TTC549 (cell line): ENCODE measurements around the gene ALB.

ENCODE experiments used
- FAIRE-seq: peaks from 2 replicates; lab custom pipeline; 2012; peaks lifted over from hg19 to GRCh38; lab: Jason Lieb, UNC

The ALB gene

DNA sequence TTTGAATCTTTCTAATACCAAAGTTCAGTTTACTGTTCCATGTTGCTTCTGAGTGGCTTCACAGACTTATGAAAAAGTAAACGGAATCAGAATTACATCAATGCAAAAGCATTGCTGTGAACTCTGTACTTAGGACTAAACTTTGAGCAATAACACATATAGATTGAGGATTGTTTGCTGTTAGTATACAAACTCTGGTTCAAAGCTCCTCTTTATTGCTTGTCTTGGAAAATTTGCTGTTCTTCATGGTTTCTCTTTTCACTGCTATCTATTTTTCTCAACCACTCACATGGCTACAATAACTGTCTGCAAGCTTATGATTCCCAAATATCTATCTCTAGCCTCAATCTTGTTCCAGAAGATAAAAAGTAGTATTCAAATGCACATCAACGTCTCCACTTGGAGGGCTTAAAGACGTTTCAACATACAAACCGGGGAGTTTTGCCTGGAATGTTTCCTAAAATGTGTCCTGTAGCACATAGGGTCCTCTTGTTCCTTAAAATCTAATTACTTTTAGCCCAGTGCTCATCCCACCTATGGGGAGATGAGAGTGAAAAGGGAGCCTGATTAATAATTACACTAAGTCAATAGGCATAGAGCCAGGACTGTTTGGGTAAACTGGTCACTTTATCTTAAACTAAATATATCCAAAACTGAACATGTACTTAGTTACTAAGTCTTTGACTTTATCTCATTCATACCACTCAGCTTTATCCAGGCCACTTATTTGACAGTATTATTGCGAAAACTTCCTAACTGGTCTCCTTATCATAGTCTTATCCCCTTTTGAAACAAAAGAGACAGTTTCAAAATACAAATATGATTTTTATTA, 28.3 kb downstream of the ALB start:
- no peak for FAIRE-seq

DNA sequence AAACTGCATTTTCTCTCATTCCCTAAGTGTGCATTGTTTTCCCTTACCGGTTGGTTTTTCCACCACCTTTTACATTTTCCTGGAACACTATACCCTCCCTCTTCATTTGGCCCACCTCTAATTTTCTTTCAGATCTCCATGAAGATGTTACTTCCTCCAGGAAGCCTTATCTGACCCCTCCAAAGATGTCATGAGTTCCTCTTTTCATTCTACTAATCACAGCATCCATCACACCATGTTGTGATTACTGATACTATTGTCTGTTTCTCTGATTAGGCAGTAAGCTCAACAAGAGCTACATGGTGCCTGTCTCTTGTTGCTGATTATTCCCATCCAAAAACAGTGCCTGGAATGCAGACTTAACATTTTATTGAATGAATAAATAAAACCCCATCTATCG, 29.1 kb downstream of the ALB start:
- FAIRE-seq: no peak

DNA sequence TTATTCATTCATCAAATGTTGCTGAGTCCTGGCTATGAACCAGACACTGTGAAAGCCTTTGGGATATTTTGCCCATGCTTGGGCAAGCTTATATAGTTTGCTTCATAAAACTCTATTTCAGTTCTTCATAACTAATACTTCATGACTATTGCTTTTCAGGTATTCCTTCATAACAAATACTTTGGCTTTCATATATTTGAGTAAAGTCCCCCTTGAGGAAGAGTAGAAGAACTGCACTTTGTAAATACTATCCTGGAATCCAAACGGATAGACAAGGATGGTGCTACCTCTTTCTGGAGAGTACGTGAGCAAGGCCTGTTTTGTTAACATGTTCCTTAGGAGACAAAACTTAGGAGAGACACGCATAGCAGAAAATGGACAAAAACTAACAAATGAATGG, 30.2 kb downstream of the ALB start:
- FAIRE-seq: peak; percentile 51

DNA sequence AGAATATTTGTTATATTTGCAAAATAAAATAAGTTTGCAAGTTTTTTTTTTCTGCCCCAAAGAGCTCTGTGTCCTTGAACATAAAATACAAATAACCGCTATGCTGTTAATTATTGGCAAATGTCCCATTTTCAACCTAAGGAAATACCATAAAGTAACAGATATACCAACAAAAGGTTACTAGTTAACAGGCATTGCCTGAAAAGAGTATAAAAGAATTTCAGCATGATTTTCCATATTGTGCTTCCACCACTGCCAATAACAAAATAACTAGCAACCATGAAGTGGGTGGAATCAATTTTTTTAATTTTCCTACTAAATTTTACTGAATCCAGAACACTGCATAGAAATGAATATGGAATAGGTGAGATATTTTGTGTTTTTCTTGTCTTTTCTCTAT, 31.9 kb downstream of the ALB start, which contains the start of gene AFP:
Gene AFP, plus strand, starts transcription at position 238 of the 400 bp plus-strand sequence. Its CDS starts 42 bp downstream, at position 280.
- no peak for FAIRE-seq

DNA sequence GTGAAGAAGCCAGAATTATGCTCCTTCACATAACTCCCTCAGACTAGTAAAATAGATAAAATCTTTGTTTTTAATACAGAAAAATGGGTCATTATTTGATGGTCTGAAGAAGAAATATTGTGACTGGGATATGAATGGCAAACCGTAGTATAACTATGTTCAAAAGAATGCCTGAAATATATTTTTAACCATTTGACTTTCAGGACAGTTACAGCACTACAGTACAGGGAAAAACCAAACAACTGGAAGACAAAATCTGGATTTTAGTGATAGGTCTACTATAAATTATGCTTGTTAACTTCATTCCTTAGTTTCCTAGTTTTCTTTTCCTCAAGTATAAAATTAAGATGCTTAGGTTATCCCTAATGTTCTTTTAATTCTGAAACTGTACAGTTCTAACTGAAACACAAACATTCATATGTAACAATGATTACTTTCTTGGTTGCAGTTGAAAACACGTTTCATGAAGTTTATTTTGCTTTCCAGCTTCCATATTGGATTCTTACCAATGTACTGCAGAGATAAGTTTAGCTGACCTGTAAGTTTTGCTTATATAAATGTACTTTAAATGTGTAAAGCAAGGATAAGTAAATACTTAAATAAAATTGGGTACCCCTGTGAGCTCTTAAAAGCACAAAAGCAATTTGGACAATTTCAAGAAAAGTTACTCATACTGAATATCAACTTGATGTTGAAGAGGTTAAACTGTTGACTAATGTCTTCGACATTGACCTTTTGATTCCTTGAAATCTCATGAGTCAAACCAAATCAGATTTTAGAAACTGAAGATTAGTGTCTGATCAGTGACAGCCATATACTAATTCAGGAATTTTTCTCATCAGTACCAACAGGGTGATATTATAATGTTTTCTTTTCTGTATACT, 32.8 kb downstream of the ALB start:
- no peak for FAIRE-seq

DNA sequence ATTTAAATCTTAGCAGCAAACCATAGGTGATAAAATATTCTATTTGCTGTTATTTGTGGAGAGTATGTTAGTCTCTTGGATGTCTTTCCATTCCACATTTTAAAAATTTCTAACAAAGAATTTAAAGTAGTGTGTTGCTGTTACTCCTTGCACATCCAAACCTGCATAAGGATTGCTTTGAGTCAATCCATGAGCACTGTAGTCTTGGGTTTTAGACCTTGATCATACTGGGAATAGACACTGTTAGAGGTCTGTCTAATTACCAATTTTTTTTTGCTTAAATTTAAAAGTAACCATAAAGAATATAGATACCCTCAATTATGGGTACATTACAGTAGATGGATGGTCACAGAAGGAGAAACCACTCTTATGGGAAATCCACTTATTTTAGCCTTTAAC, 33.5 kb downstream of the ALB start:
- no peak for FAIRE-seq

DNA sequence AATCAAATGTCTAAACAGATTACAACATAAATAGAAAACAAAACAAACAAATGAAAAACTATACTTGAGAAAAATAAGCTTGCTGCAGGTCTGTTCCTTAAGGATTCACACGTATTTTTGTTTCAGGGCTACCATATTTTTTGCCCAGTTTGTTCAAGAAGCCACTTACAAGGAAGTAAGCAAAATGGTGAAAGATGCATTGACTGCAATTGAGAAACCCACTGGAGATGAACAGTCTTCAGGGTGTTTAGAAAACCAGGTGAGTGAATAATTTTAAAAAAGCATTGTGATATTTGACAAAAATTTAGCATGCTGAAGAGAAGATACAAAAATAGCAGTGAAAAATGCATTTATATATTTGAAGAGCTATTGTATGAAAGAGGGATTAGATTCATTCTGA, 34.0 kb downstream of the ALB start:
- FAIRE-seq: no peak

DNA sequence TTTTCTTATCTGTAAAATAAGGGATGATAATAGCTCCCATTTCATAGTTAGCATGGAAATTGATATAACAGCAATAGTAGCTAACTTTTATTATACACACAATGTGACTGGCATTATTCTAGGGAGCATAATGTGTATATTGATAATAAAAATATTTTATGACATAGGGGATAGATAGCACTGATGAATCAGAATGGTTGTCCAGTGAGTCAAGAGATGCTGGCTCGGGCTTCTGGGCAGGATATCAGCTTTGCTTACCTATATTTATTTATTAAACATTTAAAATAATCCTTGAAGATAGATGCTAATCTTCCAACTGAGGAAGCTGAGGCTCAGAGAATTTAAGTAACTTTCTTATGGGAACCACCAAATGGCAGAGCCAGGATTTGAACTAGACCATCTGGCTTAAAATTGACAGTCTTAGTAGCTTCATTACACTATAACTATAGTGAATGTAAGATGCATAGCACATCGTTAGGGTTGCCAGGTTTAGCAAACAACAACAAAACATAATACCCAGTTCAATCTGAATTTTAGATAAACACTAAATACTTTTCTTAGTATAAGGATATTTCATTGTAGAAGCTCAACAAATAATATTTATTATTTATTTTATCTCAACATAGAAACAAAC, 34.6 kb downstream of the ALB start:
- no peak for FAIRE-seq

DNA sequence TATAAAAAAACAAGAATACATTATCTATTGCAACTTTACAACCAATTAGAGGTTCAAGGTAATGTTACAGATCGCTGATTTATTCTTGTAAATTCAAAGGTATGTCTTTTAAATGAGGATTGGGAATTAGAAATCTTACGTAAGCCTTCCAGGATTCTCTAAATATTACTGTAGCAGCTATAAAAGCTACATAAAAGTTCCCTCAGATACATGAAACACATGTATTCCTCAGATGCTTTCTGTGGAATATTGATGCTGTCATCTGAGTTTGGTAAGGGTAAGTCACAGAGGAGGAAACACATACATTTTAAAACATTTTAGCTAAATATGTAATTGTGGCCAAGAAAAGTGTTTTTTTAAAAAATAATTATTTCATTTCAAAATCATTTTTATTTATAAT, 35.4 kb downstream of the ALB start:
- FAIRE-seq: no peak

DNA sequence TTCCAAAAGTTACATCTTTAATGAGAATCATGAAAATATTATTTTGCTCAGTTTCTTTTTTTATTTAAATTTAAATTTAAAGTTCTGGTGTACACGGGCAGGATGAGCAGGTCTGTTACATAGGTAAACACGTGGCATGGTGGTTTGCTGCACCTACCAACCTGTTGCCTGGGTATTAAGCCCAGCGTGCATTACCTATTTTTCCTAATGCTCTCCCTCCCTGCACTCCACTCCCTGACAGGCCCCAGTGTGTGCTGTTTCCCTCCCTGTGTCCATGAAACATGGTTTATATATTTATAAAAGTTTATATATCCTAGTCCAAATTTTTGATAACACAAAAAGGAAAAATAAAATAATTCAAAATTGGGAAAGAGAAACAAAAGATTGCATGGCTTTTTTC, 35.9 kb downstream of the ALB start:
- FAIRE-seq: no peak

DNA sequence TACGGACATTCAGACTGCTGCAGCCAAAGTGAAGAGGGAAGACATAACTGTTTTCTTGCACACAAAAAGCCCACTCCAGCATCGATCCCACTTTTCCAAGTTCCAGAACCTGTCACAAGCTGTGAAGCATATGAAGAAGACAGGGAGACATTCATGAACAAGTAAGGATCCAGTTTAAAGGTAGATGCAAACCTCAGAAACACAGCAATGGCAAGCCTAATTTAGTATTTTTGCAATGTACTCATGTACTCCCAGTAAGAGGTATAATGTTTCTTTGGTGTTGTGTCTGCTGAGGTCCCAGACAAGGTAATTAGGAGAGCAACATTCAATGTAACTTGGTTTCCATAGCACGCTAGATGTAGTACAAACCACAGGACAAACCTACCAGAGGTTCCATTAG, 36.6 kb downstream of the ALB start:
- FAIRE-seq: no peak

DNA sequence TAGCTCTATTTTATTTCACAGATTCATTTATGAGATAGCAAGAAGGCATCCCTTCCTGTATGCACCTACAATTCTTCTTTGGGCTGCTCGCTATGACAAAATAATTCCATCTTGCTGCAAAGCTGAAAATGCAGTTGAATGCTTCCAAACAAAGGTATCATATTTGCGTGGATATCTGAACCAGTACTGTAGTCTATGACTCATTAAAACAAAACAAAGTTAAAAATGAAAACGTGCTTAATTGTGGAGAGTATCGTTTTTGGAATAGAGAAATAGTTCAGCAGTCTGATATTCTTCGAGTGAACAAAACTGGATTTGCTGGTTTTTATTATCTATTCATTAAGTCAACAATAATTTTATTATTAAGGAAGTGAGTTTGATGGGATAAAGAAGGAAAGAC, 38.2 kb downstream of the ALB start:
- no peak for FAIRE-seq

DNA sequence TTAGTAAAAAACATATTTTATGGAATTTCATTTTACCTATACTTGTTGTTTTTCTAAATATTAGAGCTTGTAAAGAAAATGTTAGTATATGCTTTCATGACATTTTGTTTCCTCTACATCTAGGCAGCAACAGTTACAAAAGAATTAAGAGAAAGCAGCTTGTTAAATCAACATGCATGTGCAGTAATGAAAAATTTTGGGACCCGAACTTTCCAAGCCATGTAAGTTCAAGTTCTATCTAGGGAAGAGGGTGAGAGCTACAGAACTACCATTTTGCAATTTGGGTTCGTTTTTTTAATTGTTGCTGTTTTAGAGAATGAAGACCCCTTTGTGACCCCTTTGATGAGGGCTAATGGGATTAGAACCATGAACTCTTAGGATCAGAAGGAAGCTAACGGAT, 39.1 kb downstream of the ALB start:
- no peak for FAIRE-seq

DNA sequence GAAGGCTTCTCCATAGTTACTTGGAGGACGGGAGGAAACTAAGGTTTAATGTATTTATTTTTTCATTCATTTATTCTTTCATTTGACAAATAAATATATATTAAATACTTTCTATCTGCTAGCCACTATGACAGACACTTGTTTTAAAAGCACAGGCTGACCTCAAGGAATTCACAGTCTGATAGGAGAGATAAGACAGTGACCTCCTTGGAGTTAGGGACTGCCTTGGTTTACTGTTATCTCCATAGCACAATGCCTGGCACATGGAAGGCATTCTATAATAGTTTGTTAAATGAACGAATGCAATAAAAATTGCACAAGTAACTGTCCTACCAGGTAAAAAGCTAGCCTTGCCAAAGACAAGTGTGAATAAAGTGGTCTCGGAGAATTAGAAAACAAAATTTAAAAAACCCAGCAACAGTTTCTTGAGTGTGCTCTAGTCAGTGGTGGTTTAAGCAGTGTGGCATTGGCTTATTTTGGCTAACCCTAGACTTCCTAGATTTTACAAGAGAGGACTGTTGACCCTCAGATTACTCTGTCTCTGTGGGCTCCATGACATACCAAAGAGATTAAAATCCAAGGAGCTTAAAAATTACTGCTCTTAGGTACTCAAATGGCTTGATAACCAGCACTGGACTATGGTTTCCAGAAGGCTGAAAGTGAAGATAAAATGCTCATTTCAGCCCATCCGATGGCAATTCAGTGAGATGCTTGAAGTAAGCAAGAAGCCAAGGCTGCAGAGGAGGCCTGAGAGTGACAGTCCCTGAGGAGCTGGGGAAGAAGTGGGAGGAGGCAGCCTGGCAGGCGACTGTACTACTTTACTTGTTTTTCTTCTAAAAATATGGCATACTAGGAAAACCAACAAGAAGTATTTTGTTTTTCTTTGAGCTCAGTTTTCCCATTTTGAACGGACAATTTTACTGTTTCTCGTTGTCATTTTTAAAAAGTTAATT, 41.6 kb downstream of the ALB start:
- FAIRE-seq: no peak

DNA sequence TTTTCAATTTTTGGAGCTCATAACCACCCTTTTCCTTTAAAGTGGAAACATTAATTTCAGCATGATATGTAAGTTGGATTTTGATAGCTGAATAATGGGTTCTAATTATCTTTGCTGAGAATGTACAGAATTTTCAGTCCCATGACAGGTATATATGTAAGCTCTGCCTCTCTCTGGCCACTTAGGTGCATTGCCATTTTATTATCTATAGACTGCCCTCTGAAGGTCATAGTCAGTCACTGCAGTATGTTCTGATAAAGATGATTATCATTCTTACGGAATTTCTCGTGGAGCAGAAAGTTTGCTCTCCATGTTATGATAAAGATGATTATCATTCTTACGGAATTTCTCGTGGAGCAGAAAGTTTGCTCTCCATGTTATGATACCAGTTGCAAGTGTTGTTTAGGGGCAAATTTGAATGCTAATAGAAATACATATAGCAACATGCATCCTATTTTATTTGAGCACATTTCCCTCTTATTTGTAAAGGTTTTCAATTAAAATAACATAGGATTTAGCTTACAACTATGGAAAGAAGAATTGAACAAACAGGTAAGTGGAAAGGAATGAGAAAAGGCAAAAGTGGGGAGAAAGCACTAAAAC, 42.4 kb downstream of the ALB start:
- peak; percentile 50 for FAIRE-seq

DNA sequence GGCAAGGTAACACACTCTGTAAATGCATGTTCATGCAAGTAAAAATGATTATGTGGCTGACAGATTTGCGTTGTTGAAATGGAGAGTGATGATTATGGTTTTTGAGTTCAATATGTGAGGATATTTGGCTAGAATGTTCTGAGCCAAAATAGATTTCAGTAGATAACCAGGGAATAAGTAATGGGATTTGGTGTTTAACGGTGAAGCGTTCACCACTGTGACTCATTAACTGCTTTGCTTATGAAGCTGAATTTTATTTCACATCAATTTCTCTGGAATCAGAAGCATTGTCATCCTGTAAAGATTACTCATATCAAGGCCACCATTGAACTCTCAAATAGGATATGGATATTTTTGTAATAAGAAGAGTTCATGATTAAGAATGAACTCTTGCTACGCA, 43.6 kb downstream of the ALB start:
- no peak for FAIRE-seq

DNA sequence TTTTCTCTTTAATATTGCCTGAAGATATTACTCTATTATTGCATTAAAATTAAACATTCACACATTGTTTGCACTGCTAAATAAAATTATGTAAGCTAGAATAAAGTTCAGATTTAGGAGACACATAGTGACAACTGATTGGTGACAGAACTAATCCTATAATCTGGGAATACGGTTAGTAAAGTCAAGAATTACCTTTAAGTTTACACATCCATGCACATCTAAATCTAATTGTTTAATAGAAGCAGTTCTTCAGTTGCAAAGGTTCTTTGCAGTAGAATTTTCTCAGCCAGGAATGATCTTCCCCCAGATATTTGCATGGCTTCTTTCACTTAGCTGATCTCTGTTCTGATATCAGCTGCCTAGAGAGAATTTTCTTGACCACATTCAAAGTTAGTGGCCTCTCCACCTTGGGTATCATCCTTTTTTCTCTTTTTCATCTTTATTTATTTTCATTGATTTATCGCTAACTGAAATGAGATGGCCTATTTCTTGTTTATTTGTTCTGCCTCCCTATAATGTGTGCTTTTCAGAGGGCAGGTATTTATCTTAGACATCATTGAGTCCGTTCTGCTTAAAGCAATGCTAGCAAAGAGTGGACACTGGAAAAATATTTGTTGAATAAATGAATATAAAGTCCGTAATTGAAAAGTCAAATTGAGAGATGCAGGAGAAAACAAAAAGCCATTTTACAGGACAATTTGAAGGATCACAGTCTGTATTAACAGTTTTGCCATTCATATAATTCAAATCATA, 44.5 kb downstream of the ALB start:
- FAIRE-seq: no peak

DNA sequence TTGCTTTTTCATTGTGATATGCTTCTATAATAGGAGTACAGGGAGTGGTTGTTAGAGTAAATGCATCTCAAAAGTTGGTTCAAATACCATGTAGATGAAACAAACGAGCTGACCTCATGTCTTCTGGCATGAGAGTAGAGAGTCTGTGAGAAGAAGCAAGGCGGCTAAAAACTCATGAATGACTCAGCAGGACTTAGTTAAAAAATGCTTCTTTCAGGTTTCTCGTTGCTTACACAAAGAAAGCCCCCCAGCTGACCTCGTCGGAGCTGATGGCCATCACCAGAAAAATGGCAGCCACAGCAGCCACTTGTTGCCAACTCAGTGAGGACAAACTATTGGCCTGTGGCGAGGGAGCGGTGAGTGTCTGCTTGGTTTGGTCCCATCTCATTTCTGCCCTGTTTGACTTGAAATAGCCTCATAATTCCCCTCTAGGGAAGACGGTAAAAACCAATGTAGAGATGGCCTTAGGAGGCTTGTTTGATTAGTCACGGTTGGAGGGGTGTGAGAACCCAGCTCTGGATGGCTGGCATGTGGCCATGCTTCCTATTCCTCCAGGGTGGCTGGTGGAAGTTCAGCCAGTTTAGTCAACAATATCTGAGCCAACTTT, 46.4 kb downstream of the ALB start:
- no peak for FAIRE-seq

DNA sequence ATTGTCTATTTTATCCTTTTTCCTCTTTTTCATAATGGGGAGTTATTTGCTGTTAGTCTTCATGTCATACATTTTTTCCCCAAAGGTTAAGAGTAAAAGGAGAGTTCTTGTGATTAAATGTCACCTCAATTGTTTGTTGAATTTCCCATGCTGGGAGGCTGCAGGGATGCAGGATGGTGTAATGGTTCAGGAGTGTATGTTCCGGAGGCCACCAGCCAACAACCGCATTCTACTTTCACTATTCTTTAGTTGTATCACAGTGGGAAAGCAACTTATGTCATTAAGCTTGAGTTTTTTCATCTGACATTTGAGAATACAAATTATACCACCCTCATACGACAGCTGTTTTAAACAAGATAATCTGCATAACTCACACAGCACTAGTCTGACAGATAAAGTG, 47.3 kb downstream of the ALB start:
- no peak for FAIRE-seq
